Tibial artery (tissue), 4 donors: Measurements from ENCODE around the gene VILL.
"Not testable (repeated sequence)": the region's sequence is repeated elsewhere in the genome, so short reads cannot be mapped to it uniquely, and the experiment has no call there.

Experiments used
- DNase-seq, 2 donors: peaks; one replicate each; pipeline ENCODE4 v3.0.0-alpha.2; 2019
- H3K27ac ChIP-seq, 2 donors: fragments of 200-600 bp; sonication (generic) in 1 of 2; 1 replicate in 1 of 2; 2 replicates in 1 of 2; pipeline ENCODE4 v1.5.1; 2018 to 2019; ENCODE audit warnings: mild to moderate bottlenecking in 1 of 2
- H3K27me3 ChIP-seq, 2 donors: fragments of 200-600 bp; sonication (generic) in 1 of 2; one replicate each; pipeline versions ENCODE4 v1.5.1 to v1.6.0; 2016 to 2019
- H3K36me3 ChIP-seq, 3 donors: fragments of 200-600 bp; sonication (generic) in 2 of 3; one replicate each; pipeline ENCODE4 v1.5.1; 2016 to 2019; ENCODE audit warnings: mild to moderate bottlenecking in 2 of 3
- H3K4me1 ChIP-seq, 4 donors: fragments of 200-600 bp; sonication (generic) in 2 of 4; 1 replicate in 3 of 4; 2 replicates in 1 of 4; pipeline ENCODE4 v1.5.1; 2016 to 2019
- H3K4me3 ChIP-seq, 2 donors: fragments of 200-600 bp; sonication (generic) in 1 of 2; 1 replicate in 1 of 2; 2 replicates in 1 of 2; pipeline ENCODE4 v1.5.1; 2018 to 2019; ENCODE audit warnings: mild to moderate bottlenecking in 2 of 2
- H3K9me3 ChIP-seq, 3 donors: fragments of 200-600 bp; sonication (generic) in 1 of 3; one replicate each; pipeline ENCODE4 v1.5.1; 2016 to 2019
- intact Hi-C: fragments of 100-400 bp; cut with DNase I; formaldehyde crosslinking; loops from one replicate; pipeline ENCODE4 v1.15.0; 2023; ENCODE audit warnings: low total_unique reads
- TF ChIP-seq, protein P1 (sequence below), 2 experiments: fragments of 200-600 bp in 1 of 2; fragments of 450-650 bp in 1 of 2; IDR thresholded peaks; one replicate each; pipeline ENCODE4 v1.5.1; 2017 to 2019; ENCODE audit warnings: antibody characterized with exemption in 2 of 2, mild to moderate bottlenecking in 1 of 2, moderate library complexity in 1 of 2

The VILL gene

DNA sequence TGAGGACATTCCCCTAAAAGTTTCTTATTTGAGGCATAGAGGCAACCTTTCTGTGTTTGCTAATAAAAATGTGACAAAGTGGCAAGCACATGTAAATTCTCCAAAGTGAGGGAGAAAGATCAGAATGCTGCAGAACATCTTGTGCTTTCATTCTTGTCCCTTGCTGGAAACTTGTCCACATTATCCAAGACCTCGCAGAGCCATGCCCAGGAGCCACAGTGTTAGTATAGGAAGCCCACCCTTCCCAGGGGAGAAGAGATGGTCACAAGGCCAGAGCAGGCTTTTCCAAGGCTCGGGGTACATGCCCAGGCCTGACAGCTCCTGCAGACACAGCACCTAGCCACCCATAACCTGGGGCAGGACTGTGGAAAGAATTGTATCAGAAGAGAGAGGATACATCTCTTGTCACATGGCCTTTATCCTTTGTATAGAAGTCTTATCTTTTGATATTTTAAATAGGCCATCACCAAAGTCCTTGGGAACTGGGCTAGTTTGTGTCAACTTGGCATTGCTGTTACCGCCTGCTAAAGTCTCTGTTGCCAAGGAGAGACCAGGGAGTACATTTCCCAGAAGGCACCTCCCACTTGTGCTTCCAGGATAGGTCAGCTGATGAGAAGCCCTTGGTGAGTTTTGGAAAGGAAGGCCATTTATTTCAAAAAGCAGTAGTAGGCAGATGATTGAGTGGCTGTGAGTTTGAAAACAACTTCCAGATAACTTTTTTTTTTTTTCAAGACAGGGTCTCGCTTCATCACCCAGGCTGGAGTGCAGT, 59.0 kb downstream of the VILL start:
- Histone ChIP-seq H3K4me3 (no peak overlapping the region), H3K4me1 (peaks cover 0 to 7% (median 1%) of the 10 kb centered on the region in 4 donors), H3K36me3 (no peaks in the 10 kb centered on the region), H3K9me3 (no peaks in the 10 kb centered on the region), H3K27me3 (no peaks in the 10 kb centered on the region), H3K27ac (no peak overlapping the region)
- DNase-seq, result no peak
- TF ChIP-seq, protein P1, sequence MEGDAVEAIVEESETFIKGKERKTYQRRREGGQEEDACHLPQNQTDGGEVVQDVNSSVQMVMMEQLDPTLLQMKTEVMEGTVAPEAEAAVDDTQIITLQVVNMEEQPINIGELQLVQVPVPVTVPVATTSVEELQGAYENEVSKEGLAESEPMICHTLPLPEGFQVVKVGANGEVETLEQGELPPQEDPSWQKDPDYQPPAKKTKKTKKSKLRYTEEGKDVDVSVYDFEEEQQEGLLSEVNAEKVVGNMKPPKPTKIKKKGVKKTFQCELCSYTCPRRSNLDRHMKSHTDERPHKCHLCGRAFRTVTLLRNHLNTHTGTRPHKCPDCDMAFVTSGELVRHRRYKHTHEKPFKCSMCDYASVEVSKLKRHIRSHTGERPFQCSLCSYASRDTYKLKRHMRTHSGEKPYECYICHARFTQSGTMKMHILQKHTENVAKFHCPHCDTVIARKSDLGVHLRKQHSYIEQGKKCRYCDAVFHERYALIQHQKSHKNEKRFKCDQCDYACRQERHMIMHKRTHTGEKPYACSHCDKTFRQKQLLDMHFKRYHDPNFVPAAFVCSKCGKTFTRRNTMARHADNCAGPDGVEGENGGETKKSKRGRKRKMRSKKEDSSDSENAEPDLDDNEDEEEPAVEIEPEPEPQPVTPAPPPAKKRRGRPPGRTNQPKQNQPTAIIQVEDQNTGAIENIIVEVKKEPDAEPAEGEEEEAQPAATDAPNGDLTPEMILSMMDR (IDR thresholded peaks at IDR 0.05), result no peak
- intact Hi-C loops, result no loop called here

DNA sequence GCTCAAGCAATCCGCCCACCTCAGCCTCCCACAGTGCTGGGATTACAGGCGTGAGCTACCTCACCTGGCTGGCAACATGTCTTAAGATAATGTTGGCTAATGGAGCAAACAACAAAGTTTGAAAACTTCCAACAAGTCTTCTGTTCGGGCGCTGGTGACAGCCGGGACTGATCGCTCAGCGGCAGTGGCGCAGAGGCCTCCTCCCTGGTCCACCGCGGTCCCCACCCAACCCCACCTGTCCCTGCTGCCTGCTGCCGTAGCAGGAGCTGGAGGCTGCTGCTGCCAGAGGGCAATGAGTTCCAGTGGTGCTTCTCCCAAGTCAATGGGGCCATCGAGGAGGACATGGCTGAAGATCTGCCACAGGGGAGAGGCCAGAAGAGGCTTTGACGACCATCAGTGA, 60.5 kb downstream of the VILL start:
- Histone ChIP-seq H3K9me3 (no peaks in the 10 kb centered on the region), H3K36me3 (no peaks in the 10 kb centered on the region), H3K27me3 (no peaks in the 10 kb centered on the region), H3K4me1 (peaks cover 0 to 7% (median 1%) of the 10 kb centered on the region in 4 donors), H3K4me3 (no peak overlapping the region), H3K27ac (no peak overlapping the region)
- TF ChIP-seq, protein P1 (IDR thresholded peaks at IDR 0.05), result no peak
- DNase-seq, result no peak
- intact Hi-C loops, result no loop called here

DNA sequence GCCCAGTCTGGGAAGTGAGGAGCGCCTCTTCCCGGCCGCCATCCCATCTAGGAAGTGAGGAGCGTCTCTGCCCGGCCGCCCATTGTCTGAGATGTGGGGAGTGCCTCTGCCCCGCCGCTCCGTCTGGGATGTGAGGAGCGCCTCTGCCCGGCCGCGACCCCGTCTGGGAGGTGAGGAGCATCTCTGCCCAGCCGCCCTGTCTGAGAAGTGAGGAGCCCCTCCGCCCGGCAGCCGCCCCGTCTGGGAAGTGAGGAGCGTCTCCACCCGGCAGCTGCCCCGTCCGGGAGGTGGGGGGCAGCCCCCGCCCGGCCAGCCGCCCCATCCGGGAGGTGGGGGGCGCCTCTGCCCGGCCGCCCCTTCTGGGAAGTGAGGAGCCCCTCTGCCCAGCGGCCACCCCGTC, 62.7 kb downstream of the VILL start:
- H3K27ac ChIP-seq, H3K4me3 ChIP-seq, intact Hi-C loops, H3K36me3 ChIP-seq, DNase-seq, H3K27me3 ChIP-seq, H3K4me1 ChIP-seq, H3K9me3 ChIP-seq: not testable (repeated sequence)

DNA sequence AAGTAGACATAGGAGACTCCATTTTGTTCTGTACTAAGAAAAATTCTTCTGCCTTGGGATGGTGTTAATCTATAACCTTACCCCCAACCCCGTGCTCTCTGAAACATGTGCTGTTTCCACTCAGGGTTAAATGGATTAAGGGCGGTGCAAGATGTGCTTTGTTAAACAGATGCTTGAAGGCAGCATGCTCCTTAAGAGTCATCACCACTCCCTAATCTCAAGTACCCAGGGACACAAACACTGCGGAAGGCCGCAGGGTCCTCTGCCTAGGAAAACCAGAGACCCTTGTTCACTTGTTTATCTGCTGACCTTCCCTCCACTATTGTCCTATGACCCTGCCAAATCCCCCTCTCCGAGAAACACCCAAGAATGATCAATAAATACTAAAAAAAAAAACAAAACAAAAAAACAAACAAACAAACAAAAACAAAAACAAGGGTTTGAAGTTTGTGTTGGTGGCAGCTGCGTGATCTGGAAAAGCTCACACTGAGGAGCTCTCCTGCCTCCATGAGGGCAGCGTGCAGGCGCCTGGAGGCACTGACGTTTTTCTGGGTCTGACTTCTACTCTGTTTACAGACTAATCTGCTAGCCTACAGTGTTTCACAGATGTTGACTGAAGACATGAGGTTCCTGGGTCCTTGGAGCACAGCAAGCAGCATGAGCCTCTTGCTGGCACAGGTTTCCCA, 63.4 kb downstream of the VILL start:
- H3K27me3 ChIP-seq, intact Hi-C loops, H3K27ac ChIP-seq, H3K9me3 ChIP-seq, H3K4me1 ChIP-seq, H3K4me3 ChIP-seq, H3K36me3 ChIP-seq, DNase-seq: not testable (repeated sequence)

DNA sequence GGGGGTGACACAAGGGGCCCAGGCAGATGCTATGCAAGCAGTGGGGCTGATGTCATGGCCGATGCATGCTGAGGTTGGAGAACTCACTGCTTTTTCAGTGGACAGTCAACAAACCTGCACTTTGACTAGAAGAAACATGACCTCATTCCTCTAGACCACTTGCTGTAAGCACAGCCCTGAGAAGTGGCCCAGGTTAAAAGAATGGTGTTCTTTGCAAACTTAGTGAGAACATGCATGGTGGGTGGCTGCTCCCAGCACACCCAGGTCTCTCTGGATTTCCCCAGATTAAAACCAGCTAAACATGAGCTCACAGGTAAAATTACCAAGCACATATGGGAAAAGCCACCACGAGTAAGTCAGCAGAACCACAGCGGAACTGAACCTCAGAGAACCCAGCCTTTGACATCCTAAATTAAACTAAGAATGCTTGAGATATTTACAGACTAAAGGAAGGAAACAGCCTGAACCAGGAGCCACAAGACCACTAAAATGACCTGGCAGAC, 64.0 kb downstream of the VILL start:
- DNase-seq, result no peak
- TF ChIP-seq, protein P1 (IDR thresholded peaks at IDR 0.05), result no peak
- intact Hi-C loops, result no loop called here

More for the DNA sequence above, 64.0 kb downstream of the VILL start:
- Histone ChIP-seq H3K27me3 (no peaks in the 10 kb centered on the region), H3K4me3 (no peak overlapping the region), H3K9me3 (no peaks in the 10 kb centered on the region), H3K27ac (no peak overlapping the region), H3K4me1 (peaks cover 0 to 3% (median under 1%) of the 10 kb centered on the region in 4 donors), H3K36me3 (no peaks in the 10 kb centered on the region)
